ENCODE data around the gene EFEMP1.
"Not testable (repeated sequence)": the region's sequence is repeated elsewhere in the genome, so short reads cannot be mapped to it uniquely, and the experiment has no call there.

Gene EFEMP1

DNA sequence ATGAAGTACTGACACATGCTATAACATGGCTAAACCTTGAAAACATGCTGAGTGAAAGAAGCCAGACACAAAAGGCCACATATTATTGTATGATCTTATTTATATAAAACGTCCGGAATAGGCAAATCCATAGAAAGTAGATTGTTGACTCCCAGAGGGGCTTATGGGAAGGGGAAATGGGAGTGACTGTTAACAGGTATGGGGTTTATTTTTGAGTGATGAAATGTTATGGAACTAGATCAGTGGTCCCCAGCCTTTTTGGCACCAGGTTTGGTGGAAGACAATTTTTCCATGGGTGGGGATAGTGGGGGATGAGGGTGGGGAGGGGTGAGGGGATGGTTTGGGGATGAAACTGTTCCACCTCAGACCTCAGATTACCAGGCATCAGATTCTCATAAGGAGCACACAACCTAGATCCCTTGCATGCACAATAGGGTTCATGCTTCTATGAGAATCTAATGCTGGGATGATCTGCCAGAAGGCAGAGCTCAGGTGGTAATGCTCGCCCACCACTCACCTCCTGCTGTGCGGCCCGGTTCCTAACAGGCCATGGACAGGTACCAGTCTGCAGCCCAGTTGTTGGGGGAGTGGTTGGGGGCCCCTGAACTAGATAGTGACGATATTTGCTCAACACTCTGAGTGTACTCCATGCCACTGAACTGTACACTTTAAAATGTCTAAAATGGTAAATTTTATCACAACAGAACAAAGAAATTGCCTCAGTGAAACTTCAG lies 59.1 kb downstream of the EFEMP1 start:
- DNase-seq (ENCODE audit: low spot score) = no peak

DNA sequence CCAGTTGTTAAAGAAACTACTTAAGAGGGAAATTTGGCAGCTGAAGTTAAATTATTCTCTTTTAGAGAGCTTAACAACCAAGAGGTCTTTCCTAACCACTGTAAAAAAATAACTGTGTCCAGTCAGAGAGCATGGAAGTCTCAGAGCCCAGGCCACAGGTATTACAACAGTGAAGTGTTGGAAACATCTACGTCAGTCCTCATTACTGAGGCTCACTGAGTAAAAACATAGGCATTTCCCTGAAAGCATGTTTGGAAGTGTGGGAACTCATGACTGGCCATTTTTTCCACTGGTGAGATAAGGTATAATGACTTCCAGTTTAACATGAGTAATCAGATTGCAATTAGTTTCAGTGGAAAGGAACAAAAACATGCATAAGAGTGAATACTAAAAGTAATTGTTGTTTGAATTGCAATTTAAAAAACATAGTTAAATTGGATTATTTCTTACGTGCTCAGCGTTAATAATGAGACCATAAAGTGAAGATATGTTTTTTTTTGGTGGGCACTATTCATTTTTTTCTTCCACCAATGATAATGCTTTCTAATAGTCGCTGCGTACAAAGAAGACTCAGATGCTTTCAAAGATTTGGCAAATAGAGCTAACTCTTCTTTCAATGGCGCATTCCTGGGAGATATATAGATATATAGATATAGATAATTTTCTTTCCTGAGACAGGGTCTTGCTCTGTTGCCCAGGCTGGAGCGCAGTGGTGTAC lies 60.8 kb downstream of the EFEMP1 start:
- no peak for DNase-seq (ENCODE audit: low spot score)

- no peak for DNase-seq (ENCODE audit: low spot score)
Measured at GRCh38 chr2:55862246-55862645, 61.3 kb downstream of the EFEMP1 start.

- DNase-seq (ENCODE audit: low spot score) = no peak
Measured at GRCh38 chr2:55861733-55862132, 61.8 kb downstream of the EFEMP1 start.

DNA sequence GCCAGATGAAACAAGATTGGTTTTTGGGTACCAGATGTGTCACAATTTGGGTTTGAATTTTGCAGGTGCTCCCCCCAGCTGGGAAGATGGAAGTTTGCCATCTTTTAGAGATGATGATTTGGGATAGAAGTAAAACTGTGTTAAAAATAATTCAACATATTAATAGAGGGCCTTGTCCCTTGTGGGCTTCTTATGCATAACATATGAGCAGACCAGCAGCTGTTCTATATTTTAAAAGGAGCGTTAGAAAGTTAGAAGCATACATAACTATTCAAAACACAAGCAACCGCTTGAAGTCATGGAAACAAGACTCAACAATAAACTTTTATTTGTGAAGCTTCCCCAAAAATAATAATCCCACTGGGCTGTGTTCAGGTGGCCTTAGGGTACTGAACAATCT lies 62.8 kb downstream of the EFEMP1 start:
- no peak for DNase-seq (ENCODE audit: low spot score)

DNA sequence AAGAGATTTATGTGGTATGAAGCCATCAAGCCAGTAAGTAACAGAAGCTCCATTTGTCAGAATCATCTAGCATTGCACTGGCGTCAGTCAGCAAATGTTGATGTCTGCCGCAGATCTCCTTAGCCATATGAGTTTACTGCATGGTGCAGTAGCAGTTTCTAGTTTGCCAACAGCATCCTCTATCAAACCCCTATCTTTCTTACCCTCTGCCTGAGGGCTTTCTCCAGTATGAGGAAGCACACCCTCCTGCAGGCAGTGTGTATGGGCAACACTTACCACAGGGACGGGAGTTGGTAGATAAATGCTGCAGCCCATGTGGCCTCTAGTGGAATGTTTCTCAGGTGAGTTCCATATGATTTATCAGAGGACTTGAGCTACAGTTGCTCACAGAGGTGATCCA lies 63.7 kb downstream of the EFEMP1 start:
- DNase-seq (ENCODE audit: low spot score) = no peak

DNA sequence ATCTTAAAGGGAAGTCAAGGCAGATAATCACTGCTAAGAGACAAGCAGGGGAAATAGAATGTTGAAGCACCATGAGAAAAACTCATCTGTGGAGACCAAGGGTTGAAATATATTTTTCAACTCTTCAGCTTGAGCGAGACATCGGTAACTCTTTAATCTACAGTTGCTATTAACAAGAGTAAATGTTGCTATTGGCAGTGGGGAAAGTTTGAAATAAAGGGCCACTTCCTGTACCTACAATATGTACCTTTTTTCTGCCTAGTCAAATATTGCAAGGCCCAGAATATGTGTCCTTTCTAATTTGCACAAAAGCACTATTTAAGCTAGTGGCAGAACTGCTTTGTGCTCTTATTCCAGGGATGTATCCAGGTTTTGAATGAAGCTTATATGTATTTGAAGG lies 65.8 kb downstream of the EFEMP1 start:
- DNase-seq (ENCODE audit: low spot score) = no peak

- no peak for DNase-seq (ENCODE audit: low spot score)
Measured at GRCh38 chr2:55856936-55857335, 66.6 kb downstream of the EFEMP1 start.

GRCh38 chr2:55848096-55848495 lies 75.5 kb downstream of the EFEMP1 start:
- no peak for DNase-seq (ENCODE audit: low spot score)

DNA sequence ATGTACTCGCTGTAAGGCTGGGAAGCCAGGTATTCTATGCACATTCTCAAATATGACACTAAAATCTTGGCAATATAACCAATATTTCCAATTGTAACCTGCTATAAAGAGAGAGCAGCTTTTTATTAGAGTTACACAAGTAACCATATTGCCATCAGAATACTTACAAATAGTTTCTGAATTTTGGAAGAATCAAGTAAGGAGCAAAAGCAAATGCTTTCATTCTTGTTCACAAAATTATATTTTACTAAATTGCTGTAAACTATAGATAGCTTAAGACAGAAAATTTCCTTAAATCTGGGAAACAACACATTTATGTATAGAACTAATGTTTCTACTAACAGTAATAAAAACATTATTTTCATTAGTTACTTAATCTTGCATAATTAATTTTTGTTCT lies 77.2 kb downstream of the EFEMP1 start:
- no peak for DNase-seq (ENCODE audit: low spot score)

- DNase-seq (ENCODE audit: low spot score) = no peak
Measured at GRCh38 chr2:55844986-55845385, 78.6 kb downstream of the EFEMP1 start.

DNA sequence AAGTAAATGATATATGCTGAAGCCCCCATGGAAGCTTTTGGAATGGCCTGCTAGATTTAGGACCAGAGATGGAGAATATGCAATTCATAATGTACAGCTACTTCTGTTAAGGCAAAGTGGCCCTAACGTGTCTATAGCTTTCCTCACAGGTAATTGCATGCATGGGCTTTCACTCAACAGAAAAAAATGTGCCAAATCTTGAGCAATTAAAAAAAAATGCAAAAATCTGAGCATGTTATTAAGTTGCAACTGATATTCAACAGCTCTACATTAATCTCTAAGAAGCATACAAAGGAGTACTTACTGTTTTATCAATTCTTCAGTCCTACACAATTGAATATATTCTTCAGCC lies 79.6 kb downstream of the EFEMP1 start:
- no peak for DNase-seq (ENCODE audit: low spot score)

DNA sequence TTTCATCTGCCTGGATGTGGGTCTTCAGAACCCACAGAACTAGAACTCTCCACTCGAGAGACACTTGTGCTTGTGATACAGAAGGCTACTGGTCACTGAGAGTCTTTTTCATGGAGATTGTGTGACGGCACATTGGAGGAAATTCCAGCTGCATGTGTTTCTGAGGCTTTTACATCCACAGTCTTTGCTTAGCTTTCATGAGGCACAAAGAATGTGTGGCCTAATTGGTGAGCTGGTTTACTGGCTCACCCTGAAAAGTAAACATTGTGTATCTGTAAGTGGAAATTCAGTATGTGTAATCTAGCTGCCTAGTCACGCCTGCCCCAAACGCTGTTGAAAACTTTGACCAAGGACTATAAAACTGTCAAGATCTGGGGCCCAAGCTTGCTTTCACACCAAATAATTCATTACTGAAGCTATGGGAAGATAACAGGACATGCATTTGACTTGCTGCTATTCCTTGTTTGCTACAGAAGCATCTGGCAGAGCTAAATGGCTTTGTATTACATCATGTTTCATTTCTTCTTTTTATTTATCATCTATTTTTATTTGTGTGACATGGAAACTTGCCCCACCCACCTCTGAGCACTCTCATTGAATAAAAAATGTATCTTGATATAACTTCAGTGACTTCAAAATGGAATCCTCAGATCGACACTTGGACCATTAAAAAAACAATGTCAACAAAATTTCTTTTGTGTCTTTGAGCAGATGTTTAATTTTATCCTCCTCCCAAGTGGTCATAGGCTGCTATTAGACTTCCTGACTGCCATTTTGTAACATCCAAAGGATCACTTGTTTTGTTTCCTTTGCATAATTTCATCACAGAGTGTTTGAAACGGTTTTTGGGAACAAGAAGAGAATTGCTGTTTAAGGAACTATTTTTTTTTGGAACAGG lies 80.2 kb downstream of the EFEMP1 start:
- no peak for DNase-seq (ENCODE audit: low spot score)

GRCh38 chr2:55842046-55842445 lies 81.5 kb downstream of the EFEMP1 start:
- no peak for DNase-seq (ENCODE audit: low spot score)

- DNase-seq (ENCODE audit: low spot score) = no peak
Measured at GRCh38 chr2:55840460-55840859, 83.1 kb downstream of the EFEMP1 start.

GRCh38 chr2:55839182-55839819 lies 84.3 kb downstream of the EFEMP1 start:
- DNase-seq (ENCODE audit: low spot score) = no peak

DNA sequence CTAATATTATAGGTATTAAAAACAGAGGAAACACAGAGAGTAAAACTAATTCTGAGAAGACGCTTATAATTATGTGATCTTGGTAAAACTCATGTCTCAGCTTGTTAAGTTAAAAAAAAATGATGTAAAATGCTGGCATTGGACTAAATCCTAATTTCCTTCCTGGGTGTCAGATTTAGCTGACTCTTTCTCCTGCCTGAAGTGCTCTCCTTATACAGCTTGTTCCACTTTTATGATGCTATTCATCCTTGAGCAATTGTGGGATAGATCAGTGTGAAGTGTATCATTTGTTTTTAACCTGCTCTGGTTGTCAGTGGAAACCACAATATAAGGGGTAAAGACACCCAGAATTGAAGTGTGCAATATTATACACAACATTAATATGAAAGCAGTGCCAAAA lies 84.9 kb downstream of the EFEMP1 start:
- DNase-seq (ENCODE audit: low spot score) = no peak

- not testable (repeated sequence) for DNase-seq (ENCODE audit: low spot score)
Measured at GRCh38 chr2:55838117-55838516, 85.5 kb downstream of the EFEMP1 start.

DNA sequence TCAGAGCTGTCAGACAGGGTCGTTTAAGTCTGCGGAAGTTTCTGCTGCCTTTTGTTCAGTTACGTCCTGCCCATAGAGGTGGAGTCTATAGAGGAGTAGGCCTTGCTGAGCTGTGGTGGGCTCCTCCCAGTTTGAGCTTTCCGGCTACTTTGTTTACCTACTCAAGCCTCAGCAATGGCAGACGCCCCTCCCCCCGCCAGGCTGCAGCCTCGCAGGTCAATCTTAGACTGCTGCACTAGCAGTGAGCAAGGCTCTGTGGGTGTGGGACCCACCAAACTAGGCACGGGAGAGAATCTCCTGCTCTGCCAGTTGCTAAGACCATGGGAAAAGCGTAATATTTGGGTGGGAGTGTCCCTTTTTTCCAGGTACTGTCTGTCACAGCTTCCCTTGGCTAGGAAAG lies 86.5 kb downstream of the EFEMP1 start:
- DNase-seq (ENCODE audit: low spot score) = no peak

DNA sequence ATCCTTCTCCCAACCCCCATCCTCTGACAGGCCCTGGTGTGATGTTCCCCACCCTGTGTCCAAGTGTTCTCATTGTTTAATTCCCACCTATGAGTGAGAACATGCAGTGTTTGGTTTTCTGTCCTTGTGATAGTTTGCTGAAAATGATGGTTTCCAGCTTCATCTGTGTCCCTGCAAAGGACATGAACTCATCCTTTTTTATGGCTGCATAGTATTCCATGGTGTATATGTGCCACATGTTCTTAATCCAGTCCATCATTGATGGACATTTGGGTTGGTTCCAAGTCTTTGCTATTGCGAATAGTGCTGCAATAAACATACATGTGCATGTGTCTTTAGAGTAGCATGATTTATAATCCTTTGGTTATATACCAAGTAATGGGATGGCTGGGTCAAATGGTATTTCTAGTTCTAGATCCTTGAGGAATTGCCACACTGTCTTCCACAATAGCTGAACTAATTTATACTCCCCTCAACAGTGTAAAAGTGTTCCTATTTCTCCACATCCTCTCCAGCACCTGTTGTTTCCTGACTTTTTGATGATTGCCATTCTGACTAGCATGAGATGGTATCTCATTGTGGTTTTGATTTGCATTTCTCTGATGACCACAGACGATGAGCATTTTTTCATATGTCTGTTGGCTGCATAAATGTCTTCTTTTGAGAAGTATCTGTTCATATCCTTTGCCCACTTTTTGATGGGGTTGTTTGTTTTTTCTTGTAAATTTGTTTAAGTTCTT lies 91.7 kb downstream of the EFEMP1 start:
- DNase-seq (ENCODE audit: low spot score) = not testable (repeated sequence)

DNA sequence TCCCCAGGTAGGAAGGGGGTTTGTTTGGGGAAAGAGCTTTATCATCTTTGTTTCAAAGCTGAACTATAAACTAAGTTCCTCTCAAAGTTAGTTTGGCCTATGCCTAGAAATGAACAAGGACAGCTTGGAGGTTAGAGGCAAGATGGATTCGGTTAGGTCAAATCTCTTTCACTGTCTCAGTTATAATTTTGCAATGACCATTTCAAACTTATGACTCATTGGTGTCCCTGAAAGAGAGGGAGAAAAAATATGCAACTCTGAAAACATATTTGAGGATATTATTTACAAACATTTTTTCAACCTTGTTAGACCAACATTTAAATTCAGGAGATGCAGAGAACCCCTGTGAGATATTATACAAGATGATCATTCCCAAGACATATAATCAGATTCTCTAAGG lies 95.7 kb downstream of the EFEMP1 start:
- DNase-seq (ENCODE audit: low spot score) = no peak

DNA sequence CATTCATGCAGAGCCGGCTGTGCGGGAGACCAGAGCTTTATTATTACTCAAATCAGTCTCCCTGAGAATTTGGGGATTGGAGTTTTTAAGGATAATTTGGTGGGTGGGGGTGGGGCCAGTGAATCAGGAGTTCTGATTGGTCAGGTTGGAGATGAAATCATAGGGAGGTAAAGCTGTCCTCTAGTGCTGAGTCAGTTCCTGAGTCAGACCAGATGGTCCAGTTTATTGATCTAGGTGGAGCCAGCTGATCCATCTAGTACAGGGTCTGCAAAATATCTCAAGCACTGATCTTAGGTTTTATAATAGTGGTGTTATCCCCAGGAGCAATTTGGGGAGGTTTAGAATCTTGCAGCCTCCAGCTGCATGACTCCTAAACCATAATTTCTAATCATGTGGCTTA lies 96.2 kb downstream of the EFEMP1 start:
- not testable (repeated sequence) for DNase-seq (ENCODE audit: low spot score)
